ENCODE data around the gene LRRC18.

LRRC18 gene

DNA sequence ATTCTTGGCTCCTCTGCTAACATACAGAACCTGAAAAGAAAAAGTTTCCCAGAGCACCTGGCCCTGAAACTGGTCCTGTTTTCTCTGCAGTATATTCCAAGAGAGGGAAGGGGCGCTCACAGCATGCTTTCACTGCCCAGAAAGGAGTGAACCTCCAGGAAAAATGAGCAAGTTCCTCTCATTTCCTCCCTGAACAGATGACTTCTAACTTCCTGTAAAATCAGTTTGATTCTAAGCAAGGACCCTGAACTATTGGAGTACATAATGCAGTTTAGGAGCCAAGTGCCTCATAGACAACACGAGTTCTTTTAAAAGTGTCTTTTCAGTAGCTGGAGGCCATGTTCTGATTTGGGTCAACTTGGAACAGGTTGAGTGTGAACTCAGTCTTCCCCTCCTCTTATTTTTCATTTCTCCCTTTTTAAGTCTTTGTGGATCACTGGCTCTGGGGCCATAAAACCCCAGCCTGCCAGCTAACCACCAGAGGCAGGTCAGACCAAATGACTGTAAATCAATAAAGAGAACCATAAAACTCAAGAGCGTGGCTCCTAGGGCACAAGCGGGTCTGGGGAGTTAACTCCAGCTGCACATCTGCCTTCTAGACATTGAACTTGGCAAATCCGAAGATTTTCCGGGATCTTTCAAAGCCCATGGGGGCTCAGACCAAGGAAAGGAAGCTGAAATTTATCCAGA lies 5.9 kb upstream of the LRRC18 start:
- H3K36me3 ChIP-seq, result no peaks in the 10 kb centered on the region
- no peak overlapping the region for H3K4me3 ChIP-seq (ENCODE audit: low read depth, low read length)
- no peak for DNase-seq
- H3K27ac ChIP-seq, result no peak overlapping the region
- TF ChIP-seq CTCF (IDR thresholded peaks at IDR 0.05; ENCODE audit: low read depth, low read length), result no peak
- H3K27me3 ChIP-seq (ENCODE audit: insufficient read depth, low read depth, severe bottlenecking), result peaks cover 17% of the 10 kb centered on the region
- H3K9me3 ChIP-seq (ENCODE audit: severe bottlenecking), result no peaks in the 10 kb centered on the region

- H3K27me3 ChIP-seq (ENCODE audit: insufficient read depth, low read depth, severe bottlenecking), result peaks cover 17% of the 10 kb centered on the region
- H3K4me3 ChIP-seq (ENCODE audit: low read depth, low read length), result no peak overlapping the region
- no peaks in the 10 kb centered on the region for H3K9me3 ChIP-seq (ENCODE audit: severe bottlenecking)
- DNase-seq, result no peak
- H3K36me3 ChIP-seq, result no peaks in the 10 kb centered on the region
- TF ChIP-seq CTCF (IDR thresholded peaks at IDR 0.05; ENCODE audit: low read depth, low read length), result no peak
- H3K27ac ChIP-seq, result no peak overlapping the region
Measured at GRCh38 chr10:48944171-48944570, 4.5 kb upstream of the LRRC18 start.

GRCh38 chr10:48943096-48943495 lies 3.5 kb upstream of the LRRC18 start:
- no peaks in the 10 kb centered on the region for H3K9me3 ChIP-seq (ENCODE audit: severe bottlenecking)
- TF ChIP-seq CTCF (IDR thresholded peaks at IDR 0.05; ENCODE audit: low read depth, low read length), result no peak
- no peaks in the 10 kb centered on the region for H3K36me3 ChIP-seq
- no peak overlapping the region for H3K4me3 ChIP-seq (ENCODE audit: low read depth, low read length)
- H3K27me3 ChIP-seq (ENCODE audit: insufficient read depth, low read depth, severe bottlenecking), result peaks cover 18% of the 10 kb centered on the region
- no peak overlapping the region for H3K27ac ChIP-seq
- no peak for DNase-seq

- H3K36me3 ChIP-seq, result no peaks in the 10 kb centered on the region
- no peak for DNase-seq
- peaks cover 17% of the 10 kb centered on the region for H3K27me3 ChIP-seq (ENCODE audit: insufficient read depth, low read depth, severe bottlenecking)
- no peak overlapping the region for H3K4me3 ChIP-seq (ENCODE audit: low read depth, low read length)
- no peak for TF ChIP-seq CTCF (IDR thresholded peaks at IDR 0.05; ENCODE audit: low read depth, low read length)
- H3K9me3 ChIP-seq (ENCODE audit: severe bottlenecking), result no peaks in the 10 kb centered on the region
- no peak overlapping the region for H3K27ac ChIP-seq
Measured at GRCh38 chr10:48941427-48942075, 1.9 kb upstream of the LRRC18 start.

- H3K4me3 ChIP-seq (ENCODE audit: low read depth, low read length), result no peak overlapping the region
- no peak overlapping the region for H3K27ac ChIP-seq
- no peaks in the 10 kb centered on the region for H3K9me3 ChIP-seq (ENCODE audit: severe bottlenecking)
- peaks cover 15% of the 10 kb centered on the region for H3K27me3 ChIP-seq (ENCODE audit: insufficient read depth, low read depth, severe bottlenecking)
- DNase-seq, result no peak
- H3K36me3 ChIP-seq, result no peaks in the 10 kb centered on the region
- no peak for TF ChIP-seq CTCF (IDR thresholded peaks at IDR 0.05; ENCODE audit: low read depth, low read length)
Measured at GRCh38 chr10:48940958-48941357, 1.3 kb upstream of the LRRC18 start.
